ENCODE results near the gene LRPAP1.
"Not testable (repeated sequence)": the region's sequence is repeated elsewhere in the genome, so short reads cannot be mapped to it uniquely, and the experiment has no call there.

The LRPAP1 gene

GRCh38 chr4:3460926-3461325 lies 71.3 kb downstream of the LRPAP1 start:
- no peak for DNase-seq (ENCODE audit: low spot score)

DNA sequence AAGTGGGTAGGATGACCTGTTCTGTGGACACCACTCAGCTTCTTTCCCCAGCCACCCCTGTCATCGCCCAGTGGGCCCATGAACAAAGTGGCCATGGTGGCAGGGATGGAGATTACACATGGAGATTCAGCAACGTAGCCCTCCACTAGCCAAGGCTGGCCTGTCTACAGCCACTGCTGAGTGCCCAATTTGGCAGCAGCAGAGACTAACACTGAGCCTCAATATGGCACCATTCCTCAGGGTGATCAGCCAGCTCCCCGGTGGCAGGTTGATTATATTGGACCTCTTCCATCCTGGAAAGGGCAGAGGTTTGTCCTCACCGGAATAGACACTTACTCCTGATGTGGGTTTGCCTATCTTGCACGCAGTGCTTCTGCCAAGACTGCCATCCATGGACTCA lies 73.1 kb downstream of the LRPAP1 start:
- DNase-seq (ENCODE audit: low spot score), result not testable (repeated sequence)

GRCh38 chr4:3458371-3458770 lies 73.9 kb downstream of the LRPAP1 start:
- DNase-seq (ENCODE audit: low spot score), result no peak

DNA sequence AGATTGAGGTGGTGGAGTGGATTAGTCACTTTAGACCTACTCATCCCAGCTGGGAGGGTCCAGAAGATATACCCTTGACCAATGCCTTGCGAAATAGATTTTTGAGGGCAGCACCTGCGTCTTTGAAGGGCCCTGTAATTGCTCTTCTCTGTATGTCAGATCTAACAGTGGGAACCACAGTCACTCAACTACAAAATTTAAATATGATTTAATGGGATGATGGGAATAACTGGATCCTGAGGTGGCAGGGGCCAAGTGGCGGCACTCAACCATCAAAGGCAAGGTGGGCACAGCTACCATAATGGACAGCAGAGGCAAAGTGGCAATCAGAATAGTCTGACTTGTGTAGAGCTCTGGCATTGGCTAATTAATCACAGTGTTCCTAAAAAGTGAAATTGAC lies 76.6 kb downstream of the LRPAP1 start:
- DNase-seq (ENCODE audit: low spot score), result not testable (repeated sequence)
